Pancreas (tissue), 10 donors: Measurements from ENCODE around the gene FAM47C. TPM values are rescaled to one million over a fixed set of nuclear protein-coding genes. Genes with fewer than 3 reads are reported as not detected.
"Not testable (repeated sequence)": the region's sequence is repeated elsewhere in the genome, so short reads cannot be mapped to it uniquely, and the experiment has no call there.

Experiments used
- ATAC-seq, 4 donors: fragments of 200-7000 bp; cut with Tn5 transposase; one replicate each; pipeline versions ENCODE4 v1.8.0 to v1.9.1; 2020; ENCODE audit warnings: mild to moderate bottlenecking in 4 of 4, moderate library complexity in 4 of 4
- DNase-seq, 6 donors: peaks; one replicate each; pipeline ENCODE4 v3.0.0-alpha.2; 2020
- FAIRE-seq: peaks from 2 replicates; lab custom pipeline; 2012; peaks lifted over from hg19 to GRCh38; lab: Jason Lieb, UNC
- H3K27ac ChIP-seq, 4 donors: fragments of 200-600 bp; sonication (generic); 1 replicate in 3 of 4; 2 replicates in 1 of 4; pipeline versions ENCODE4 v1.5.0 to v1.8.0; 2020
- H3K27me3 ChIP-seq, 4 donors: fragments of 200-600 bp; one replicate each; pipeline ENCODE4 v1.8.0; 2021
- H3K36me3 ChIP-seq, 3 donors: fragments of 200-600 bp; sonication (generic) in 1 of 3; one replicate each; pipeline versions ENCODE4 v1.5.0 to v1.8.0; 2020 to 2021
- H3K4me1 ChIP-seq, 3 donors: fragments of 200-600 bp; one replicate each; pipeline ENCODE4 v1.8.0; 2021
- H3K4me3 ChIP-seq, 4 donors: fragments of 200-600 bp; sonication (generic) in 2 of 4; one replicate each; pipeline versions ENCODE4 v1.5.0 to v1.8.0; 2020 to 2021
- H3K9me3 ChIP-seq, 4 donors: fragments of 200-600 bp; one replicate each; pipeline ENCODE4 v1.8.0; 2021
- CTCF ChIP-seq, 4 donors: fragments of 200-600 bp; sonication (generic) in 3 of 4; IDR thresholded peaks; one replicate each; pipeline versions ENCODE4 v1.5.0 to v1.8.0; 2021; ENCODE audit warnings: antibody characterized with exemption in 4 of 4
- WGBS, 2 donors: extraction: QIAGEN DNeasy Blood & Tissue Kit; methylation state at CpG; one replicate each; pipeline ENCODE4 v1.1.7; 2013; 5-methylcytosine and 5-hydroxymethylcytosine counted together
- intact Hi-C, 3 donors: fragments of 100-400 bp; cut with DNase I; formaldehyde crosslinking; loops; one replicate each; pipeline versions ENCODE4 v1.11.1 to v1.14.2; 2022
- polyA plus RNA-seq, 2 donors: library from polyadenylated mRNA; stranded (reverse); fragments of 200-250 nt; gene quantifications; one replicate each; pipeline ENCODE4 v1.2.3, GENCODE V29; 2013
- total RNA-seq, 6 donors: library from RNA; stranded (reverse); fragmentation: NEBNext Ultra II Directional in 4 of 6; extraction: Animal tissue kit (Norgen Biotek cat#: 25700) in 4 of 6; gene quantifications; one replicate each; pipeline versions ENCODE4 v1.2.1 to v1.2.4, GENCODE V29; 2021 to 2023
- donor health status: healthy with polysubstance abuse.
- donor health status: DM: no; HTN: no; CAD: no; lungs with moderate emphysema.
- donor health status: DM: no; HTN: no; CAD: no.
- donor health status: control.
- donor health status: control.
- donor health status: Bipolar disorder and iron deficiency.
- donor health status: DM: yes; HTN: yes; CAD: no.
- donor health status: DM: no; HTN: no; CAD: no.
- donor health status: DM: no; HTN: no; CAD: no.
- donor health status: DM: yes; HTN: yes; CAD: no.

FAM47C gene
- total and polyA plus RNA-seq, 8 donors: 0.04 to 0.06 (median 0.05) TPM; not detected in 5

GRCh38 chrX:37047776-37048175, 39.6 kb downstream of the FAM47C start:
- Histone ChIP-seq H3K27me3 (no peaks in the 10 kb centered on the region), H3K36me3 (no peaks in the 10 kb centered on the region), H3K4me1 (no peaks in the 10 kb centered on the region), H3K27ac (no peak overlapping the region), H3K9me3 (no peaks in the 10 kb centered on the region), H3K4me3 (no peak overlapping the region)
- TF ChIP-seq CTCF (IDR thresholded peaks at IDR 0.05): no peak
- 43 to 58% methylated on average over 4 of the region's 4 CpGs for WGBS, 2 donors
- intact Hi-C loops: no loop called here
- DNase-seq: no peak
- ATAC-seq: no peak
- no peak for FAIRE-seq

- H3K36me3 ChIP-seq, FAIRE-seq, ATAC-seq, DNase-seq, H3K27me3 ChIP-seq, H3K4me1 ChIP-seq, H3K9me3 ChIP-seq, intact Hi-C loops, H3K27ac ChIP-seq, H3K4me3 ChIP-seq: not testable (repeated sequence)
Measured at GRCh38 chrX:37057572-37057971, 49.4 kb downstream of the FAM47C start.

DNA sequence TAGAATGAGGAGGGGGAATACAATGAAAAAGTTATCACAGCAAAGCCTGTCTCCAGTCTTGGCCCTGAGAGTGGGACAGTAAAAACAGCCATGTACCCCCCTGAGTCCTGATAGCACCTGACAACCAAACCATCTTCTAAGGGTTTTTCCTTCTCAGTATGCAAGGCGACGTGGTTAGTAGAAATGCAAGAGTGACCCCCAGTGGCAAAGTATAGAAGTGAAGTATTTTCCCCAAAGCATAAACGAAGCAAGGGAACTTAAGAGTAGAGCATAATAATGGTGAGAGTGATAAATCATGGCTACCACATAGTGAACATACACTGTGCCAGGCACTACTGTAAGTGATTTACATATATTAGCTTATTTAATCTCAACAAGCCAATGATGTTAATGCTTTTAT, 52.8 kb downstream of the FAM47C start:
- ATAC-seq (peak in 3 of 4 donors; percentile 71 to 77 (median 74)), FAIRE-seq (no peak), DNase-seq (no peak)
- TF ChIP-seq CTCF (IDR thresholded peaks at IDR 0.05): peak; percentile 21 to 42 (median 40)
- no peak overlapping the region for H3K4me3 ChIP-seq
- H3K27ac ChIP-seq: no peak overlapping the region
- H3K27me3 ChIP-seq: no peaks in the 10 kb centered on the region
- intact Hi-C loops: no loop called here
- WGBS, 2 donors: 3 to 5% methylated on average over 3 of the region's 3 CpGs
- H3K9me3 ChIP-seq: no peaks in the 10 kb centered on the region
- no peaks in the 10 kb centered on the region for H3K36me3 ChIP-seq
- H3K4me1 ChIP-seq: no peaks in the 10 kb centered on the region
